ENCODE data around the gene C1QTNF12. TPM values are rescaled to one million over a fixed set of nuclear protein-coding genes. Genes with fewer than 3 reads are reported as not detected.

The C1QTNF12 gene
- 0.59 to 1.7 TPM (median 1.1 TPM) in 5 replicates for total RNA-seq (2022; extraction: Qiagen RNA extraction; ENCODE audit: low read depth)

DNA sequence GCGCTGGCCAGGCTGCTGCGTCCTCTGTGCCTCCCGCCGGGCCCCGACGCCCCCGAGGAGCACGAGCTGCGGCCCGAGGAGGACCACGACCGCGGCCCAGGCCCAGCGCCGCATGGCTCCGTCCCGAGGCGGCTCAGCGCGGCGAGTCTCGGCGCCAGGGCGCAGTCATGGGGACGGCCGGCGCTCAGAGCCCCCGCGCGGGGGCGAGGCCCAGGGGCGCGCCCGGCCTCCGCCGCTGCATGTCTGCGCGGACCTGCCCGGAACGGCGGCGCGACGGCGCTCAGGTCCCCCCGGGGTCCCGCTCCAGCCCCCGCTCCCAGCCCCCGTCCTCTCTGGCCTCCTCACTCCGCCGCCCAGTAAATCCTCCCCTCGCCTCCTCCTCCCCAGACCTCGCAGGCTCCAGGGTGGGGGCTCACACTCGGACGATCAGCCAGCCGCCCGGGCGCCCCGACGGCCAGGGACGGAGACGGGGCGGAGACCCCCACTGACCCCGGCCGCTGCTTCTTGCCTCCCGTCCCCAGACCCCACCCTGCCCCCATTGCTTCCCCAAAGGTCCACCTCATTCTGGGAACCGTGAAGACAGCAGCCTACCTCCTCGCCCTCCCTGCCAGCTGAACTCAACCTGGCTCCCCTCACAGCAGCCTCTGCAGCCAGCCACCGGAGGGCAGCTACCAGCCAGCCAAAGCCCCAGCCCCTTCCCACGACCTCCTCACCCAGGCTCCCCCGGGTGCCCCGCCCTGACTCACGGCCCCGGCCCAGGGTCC is at the start of gene C1QTNF12:
TSS of gene C1QTNF12 (minus strand) at position 146 of the 764 bp plus-strand sequence. CDS start at position 114, 32 bp downstream.

DNA sequence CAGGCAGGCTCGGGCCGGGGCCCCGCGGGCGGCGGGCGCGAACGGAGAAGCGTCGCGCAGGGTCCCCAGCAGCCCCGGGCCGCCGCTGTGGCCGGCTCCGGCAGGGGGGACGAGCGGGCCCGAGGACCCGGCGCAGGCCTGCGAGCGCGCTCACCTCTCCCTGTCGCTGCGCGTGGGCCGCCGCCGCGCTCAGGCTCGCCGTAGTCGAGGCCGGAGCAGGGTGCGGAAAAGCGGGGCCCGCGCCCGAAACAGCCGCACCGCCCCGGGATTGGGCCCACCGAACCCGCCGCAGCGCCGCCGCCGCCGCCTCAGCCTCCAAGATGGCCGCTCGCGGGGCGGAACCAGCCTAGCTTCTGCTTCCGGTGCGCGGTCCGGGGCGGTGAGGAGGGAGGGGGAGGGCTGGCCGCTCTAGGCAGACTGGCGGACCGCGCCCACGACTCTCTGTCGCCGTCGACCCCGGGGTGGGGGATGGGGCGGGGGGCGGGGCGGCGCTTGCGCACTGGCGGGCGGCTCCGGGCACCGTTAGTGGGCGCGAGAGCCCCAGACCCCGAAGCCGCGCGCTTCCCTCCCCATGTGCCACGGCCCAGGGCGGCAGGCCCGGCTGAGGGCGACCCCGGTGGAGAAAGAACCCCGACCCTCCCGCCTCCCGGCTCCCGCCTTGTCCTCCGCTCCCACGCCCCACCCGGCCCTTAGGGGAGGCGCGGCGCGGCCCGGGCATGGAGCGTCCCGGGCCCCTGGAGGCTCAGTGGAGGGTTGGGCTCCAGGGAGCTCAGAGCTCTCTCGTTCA is 27.2 kb upstream of the C1QTNF12 start, which contains the start of gene UBE2J2:
TSS of gene UBE2J2 (minus strand) at position 343 of the 787 bp plus-strand sequence. CDS start 5,862 bp downstream, outside the sequence.

DNA sequence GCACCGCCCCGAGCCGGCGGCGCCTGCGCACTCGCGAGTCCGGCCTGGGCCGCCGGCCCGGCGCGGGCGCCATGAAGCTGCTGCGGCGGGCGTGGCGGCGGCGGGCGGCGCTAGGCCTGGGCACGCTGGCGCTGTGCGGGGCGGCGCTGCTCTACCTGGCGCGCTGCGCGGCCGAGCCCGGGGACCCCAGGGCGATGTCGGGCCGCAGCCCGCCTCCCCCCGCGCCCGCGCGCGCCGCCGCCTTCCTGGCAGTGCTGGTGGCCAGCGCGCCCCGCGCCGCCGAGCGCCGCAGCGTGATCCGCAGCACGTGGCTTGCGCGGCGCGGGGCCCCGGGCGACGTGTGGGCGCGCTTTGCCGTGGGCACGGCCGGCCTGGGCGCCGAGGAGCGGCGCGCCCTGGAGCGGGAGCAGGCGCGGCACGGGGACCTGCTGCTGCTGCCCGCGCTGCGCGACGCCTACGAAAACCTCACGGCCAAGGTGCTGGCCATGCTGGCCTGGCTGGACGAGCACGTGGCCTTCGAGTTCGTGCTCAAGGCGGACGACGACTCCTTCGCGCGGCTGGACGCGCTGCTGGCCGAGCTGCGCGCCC is 14.2 kb downstream of the C1QTNF12 start, which contains the start of gene B3GALT6:
TSS of gene B3GALT6 (plus strand) at position 30 of the 588 bp plus-strand sequence. CDS start at position 72, 42 bp downstream.

DNA sequence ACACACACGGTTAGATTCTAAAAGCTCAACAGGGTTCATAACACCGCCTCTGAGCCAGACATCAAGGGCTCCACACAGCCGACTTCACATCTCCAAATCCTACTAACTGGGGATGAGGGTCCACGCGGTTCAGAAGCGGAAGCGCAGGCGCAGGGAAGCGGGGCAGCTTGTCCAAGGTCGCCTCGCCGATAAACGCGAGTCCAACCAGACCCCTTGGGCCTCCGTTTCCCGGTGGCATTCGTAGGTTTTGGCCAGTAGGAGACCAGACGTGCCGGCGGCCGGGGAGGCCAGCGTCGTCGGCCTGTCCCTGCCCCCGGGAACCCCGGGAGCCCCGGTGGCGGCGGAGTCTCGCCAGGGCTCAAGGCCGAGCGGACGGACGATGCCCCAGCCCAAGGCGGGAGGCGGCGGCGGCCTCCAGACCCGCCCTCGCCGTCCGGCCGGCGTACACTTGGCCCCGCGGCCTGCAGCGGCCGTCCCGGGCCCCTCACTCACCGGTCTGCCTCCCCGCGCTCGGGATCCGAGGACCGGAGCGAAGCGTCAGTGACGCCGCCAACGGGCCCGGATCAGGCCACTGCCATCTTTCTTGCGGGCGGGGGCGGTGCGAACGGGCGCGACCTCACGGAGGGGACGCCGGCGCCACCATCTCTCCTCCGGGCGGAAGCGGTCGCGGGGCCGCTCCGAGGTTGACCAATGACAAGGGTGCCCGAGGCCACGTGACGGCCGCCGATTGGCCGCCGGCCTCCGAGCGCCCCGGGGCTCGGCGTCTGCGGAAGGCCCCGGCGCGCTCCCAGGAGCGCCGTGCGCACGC is 14.9 kb downstream of the C1QTNF12 start, which contains the start of gene SDF4:
TSS of gene SDF4 (minus strand) at position 602 of the 808 bp plus-strand sequence. CDS start 3,229 bp downstream, outside the sequence.

DNA sequence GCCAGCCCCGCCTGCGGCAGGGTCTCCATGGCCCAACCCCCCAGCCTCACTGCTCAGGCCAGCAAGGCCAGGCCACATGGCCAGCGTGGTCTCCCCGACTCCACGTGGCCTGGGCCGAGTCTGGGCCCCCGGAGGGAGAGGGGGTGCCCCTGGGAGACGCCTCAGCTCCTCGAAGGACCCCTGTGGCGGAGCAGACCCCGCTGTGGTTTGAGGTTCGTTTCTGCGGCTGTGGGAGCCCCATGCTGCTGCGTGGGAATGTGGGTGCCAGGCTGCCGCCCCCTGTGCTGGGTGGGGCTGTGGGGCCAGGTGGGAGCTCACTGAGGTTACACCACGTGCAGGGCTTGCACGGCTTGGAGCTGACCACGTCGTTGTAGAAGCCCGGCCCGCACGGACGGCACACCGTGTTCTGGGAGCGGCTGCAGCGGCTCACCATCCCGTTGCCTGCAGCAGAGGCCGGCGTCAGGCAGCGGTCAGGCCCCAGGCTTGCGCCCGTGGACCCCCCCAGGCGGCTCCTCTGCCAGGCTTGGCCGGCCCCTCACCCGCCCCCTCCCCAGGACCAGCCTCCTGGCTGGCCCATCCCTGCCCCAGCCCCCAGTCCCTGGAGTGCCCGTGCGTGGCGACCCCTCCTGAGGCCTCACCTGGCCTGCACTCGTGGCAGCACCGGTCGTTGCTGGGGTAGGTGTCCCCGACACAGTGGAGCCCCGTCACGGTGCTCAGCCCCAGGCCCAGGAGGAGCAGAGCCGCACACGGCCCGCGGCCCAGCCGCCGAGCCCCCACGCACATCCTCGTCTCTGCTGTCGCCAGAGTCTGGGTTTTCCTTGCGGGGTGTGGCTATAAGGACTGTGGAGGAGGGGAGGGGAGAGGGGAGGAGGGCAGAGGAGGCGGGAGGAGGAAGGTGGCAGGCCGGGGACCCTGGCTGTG is 32.9 kb downstream of the C1QTNF12 start, which contains the start of gene TNFRSF4:
TSS of gene TNFRSF4 (minus strand) at position 809 of the 921 bp plus-strand sequence. CDS start at position 783, 26 bp downstream.

DNA sequence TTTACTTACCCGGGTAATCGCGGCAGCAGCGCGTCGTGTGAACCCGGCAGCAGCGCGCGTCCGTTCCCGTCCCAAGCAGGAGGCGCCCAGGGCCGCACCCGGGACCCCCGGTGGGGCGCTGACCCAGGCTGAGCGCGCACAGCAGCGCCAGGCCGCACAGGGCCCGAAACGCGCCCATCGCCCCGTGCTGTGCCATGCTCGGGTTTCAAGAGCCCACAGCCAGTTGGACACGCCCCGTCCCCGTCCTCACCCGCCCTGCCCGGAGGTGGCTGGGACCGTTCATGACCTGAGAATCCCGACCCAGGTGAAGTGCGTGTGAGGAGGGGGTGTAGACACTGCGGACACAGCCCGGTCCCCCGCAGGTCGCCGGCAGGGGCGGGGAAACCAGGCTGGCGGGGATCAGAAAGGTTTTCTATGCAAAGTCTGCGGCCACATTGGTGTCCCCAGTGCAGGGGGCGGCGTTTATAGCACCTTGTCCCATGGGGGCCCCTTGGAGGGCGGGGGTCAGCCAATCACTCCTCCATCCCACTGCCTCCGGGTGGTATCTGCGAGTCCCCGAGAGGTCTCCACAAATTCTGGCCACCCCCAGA is 40.1 kb downstream of the C1QTNF12 start, which contains the start of gene TNFRSF18:
TSS of gene TNFRSF18 (minus strand) at position 217 of the 590 bp plus-strand sequence. CDS start at position 196, 21 bp downstream.

Other genes with a start within 250 kb of the C1QTNF12 start
- gene HES4, start 246.6 kb downstream of the C1QTNF12 start, total RNA-seq (2022; extraction: Qiagen RNA extraction; ENCODE audit: low read depth) = 29.0 to 81.0 TPM (median 71.2 TPM) in 5 replicates
- 16.4 to 26.6 TPM (median 23.7 TPM) in 5 replicates for gene ISG15, start 233.2 kb downstream of the C1QTNF12 start, total RNA-seq (2022; extraction: Qiagen RNA extraction; ENCODE audit: low read depth)
- gene AGRN, start 226.6 kb downstream of the C1QTNF12 start, total RNA-seq (2022; extraction: Qiagen RNA extraction; ENCODE audit: low read depth) = 74.8 to 132 TPM (median 111 TPM) in 5 replicates
- gene RNF223, start 172.4 kb downstream of the C1QTNF12 start, total RNA-seq (2022; extraction: Qiagen RNA extraction; ENCODE audit: low read depth) = 0.32 to 0.62 TPM (median 0.53 TPM) in 5 replicates
- 8.5 to 15.1 TPM (median 13.8 TPM) in 5 replicates for gene C1orf159, start 130.6 kb downstream of the C1QTNF12 start, total RNA-seq (2022; extraction: Qiagen RNA extraction; ENCODE audit: low read depth)
- gene TTLL10, start 72.8 kb downstream of the C1QTNF12 start, total RNA-seq (2022; extraction: Qiagen RNA extraction; ENCODE audit: low read depth) = not detected in 5 replicates
- gene TNFRSF18, start 40.1 kb downstream of the C1QTNF12 start, total RNA-seq (2022; extraction: Qiagen RNA extraction; ENCODE audit: low read depth) = not detected in 5 replicates
- 0.22 TPM in 1 of 5 replicates, not detected in the others for gene TNFRSF4, start 32.6 kb downstream of the C1QTNF12 start, total RNA-seq (2022; extraction: Qiagen RNA extraction; ENCODE audit: low read depth)
- 105 to 136 TPM (median 127 TPM) in 5 replicates for gene SDF4, start 14.7 kb downstream of the C1QTNF12 start, total RNA-seq (2022; extraction: Qiagen RNA extraction; ENCODE audit: low read depth)
- gene B3GALT6, start 14.5 kb downstream of the C1QTNF12 start, total RNA-seq (2022; extraction: Qiagen RNA extraction; ENCODE audit: low read depth) = 11.0 to 22.5 TPM (median 21.8 TPM) in 5 replicates
- 35.9 to 51.0 TPM (median 48.6 TPM) in 5 replicates for gene UBE2J2, start 27.1 kb upstream of the C1QTNF12 start, total RNA-seq (2022; extraction: Qiagen RNA extraction; ENCODE audit: low read depth)
- gene SCNN1D, start 33.7 kb upstream of the C1QTNF12 start, total RNA-seq (2022; extraction: Qiagen RNA extraction; ENCODE audit: low read depth) = 0.68 to 1.3 TPM (median 1.2 TPM) in 5 replicates
- 8.1 to 17.8 TPM (median 13.7 TPM) in 5 replicates for gene ACAP3, start 61.2 kb upstream of the C1QTNF12 start, total RNA-seq (2022; extraction: Qiagen RNA extraction; ENCODE audit: low read depth)
- 16.5 to 29.3 TPM (median 22.8 TPM) in 5 replicates for gene PUSL1, start 61.9 kb upstream of the C1QTNF12 start, total RNA-seq (2022; extraction: Qiagen RNA extraction; ENCODE audit: low read depth)
- 47.7 to 61.4 TPM (median 58.1 TPM) in 5 replicates for gene INTS11, start 77.9 kb upstream of the C1QTNF12 start, total RNA-seq (2022; extraction: Qiagen RNA extraction; ENCODE audit: low read depth)
- 13.1 to 20.9 TPM (median 18.3 TPM) in 5 replicates for gene CPTP, start 78.1 kb upstream of the C1QTNF12 start, total RNA-seq (2022; extraction: Qiagen RNA extraction; ENCODE audit: low read depth)
- gene TAS1R3, start 84.6 kb upstream of the C1QTNF12 start, total RNA-seq (2022; extraction: Qiagen RNA extraction; ENCODE audit: low read depth) = 0.08 to 0.14 TPM (median 0.12 TPM) in 5 replicates
- 44.0 to 77.6 TPM (median 71.9 TPM) in 5 replicates for gene DVL1, start 102.7 kb upstream of the C1QTNF12 start, total RNA-seq (2022; extraction: Qiagen RNA extraction; ENCODE audit: low read depth)
- gene MXRA8, start 111.8 kb upstream of the C1QTNF12 start, total RNA-seq (2022; extraction: Qiagen RNA extraction; ENCODE audit: low read depth) = 0.16 to 1.0 TPM (median 0.27 TPM) in 4 of 5 replicates, not detected in the other
- gene AURKAIP1, start 128.5 kb upstream of the C1QTNF12 start, total RNA-seq (2022; extraction: Qiagen RNA extraction; ENCODE audit: low read depth) = 99.9 to 181 TPM (median 176 TPM) in 5 replicates
- gene CCNL2, start 152.6 kb upstream of the C1QTNF12 start, total RNA-seq (2022; extraction: Qiagen RNA extraction; ENCODE audit: low read depth) = 36.2 to 57.5 TPM (median 50.3 TPM) in 5 replicates
- gene MRPL20, start 160.6 kb upstream of the C1QTNF12 start, total RNA-seq (2022; extraction: Qiagen RNA extraction; ENCODE audit: low read depth) = 127 to 156 TPM (median 138 TPM) in 5 replicates
- not detected in 5 replicates for gene ANKRD65, start 174.6 kb upstream of the C1QTNF12 start, total RNA-seq (2022; extraction: Qiagen RNA extraction; ENCODE audit: low read depth)
- gene VWA1, start 189.0 kb upstream of the C1QTNF12 start, total RNA-seq (2022; extraction: Qiagen RNA extraction; ENCODE audit: low read depth) = 4.8 to 16.5 TPM (median 14.4 TPM) in 5 replicates
- gene ATAD3C, start 203.0 kb upstream of the C1QTNF12 start, total RNA-seq (2022; extraction: Qiagen RNA extraction; ENCODE audit: low read depth) = not detected in 5 replicates
- gene ATAD3B, start 225.0 kb upstream of the C1QTNF12 start, total RNA-seq (2022; extraction: Qiagen RNA extraction; ENCODE audit: low read depth) = 1.6 to 3.3 TPM (median 3.2 TPM) in 5 replicates